H9 (cell line): ENCODE data around the gene CAPN2. TPM values are rescaled to one million over a fixed set of nuclear protein-coding genes. Genes with fewer than 3 reads are reported as not detected.

ENCODE experiments used
- DNase-seq: peaks from one replicate; pipeline ENCODE4 v3.0.0-alpha.2; 2017
- H2AFZ ChIP-seq: one replicate; pipeline ENCODE4 v1.6.1; 2013; ENCODE audit warnings: mild to moderate bottlenecking, low read length, control low read depth, moderate library complexity
- H2AK5ac ChIP-seq: 2 replicates; pipeline ENCODE4 v1.6.1; 2013; ENCODE audit warnings: low read length, control low read depth, mixed read lengths; ENCODE audit not compliant: insufficient read length
- H2BK120ac ChIP-seq: one replicate; pipeline ENCODE4 v1.6.1; 2013; ENCODE audit warnings: low read depth, mild to moderate bottlenecking, low read length, control low read depth, inconsistent platforms; ENCODE audit not compliant: poor library complexity, severe bottlenecking
- H2BK12ac ChIP-seq: 2 replicates; pipeline ENCODE4 v1.6.1; 2013; ENCODE audit warnings: low read length, control low read depth, mixed read lengths, low read depth; ENCODE audit not compliant: insufficient read length
- H2BK15ac ChIP-seq: 2 replicates; pipeline ENCODE4 v1.6.1; 2013; ENCODE audit warnings: low read depth, low read length, control low read depth
- H2BK20ac ChIP-seq: one replicate; pipeline ENCODE4 v1.6.1; 2013; ENCODE audit warnings: low read depth, mild to moderate bottlenecking, low read length, control low read depth, inconsistent platforms; ENCODE audit not compliant: poor library complexity, severe bottlenecking
- H2BK5ac ChIP-seq: 2 replicates; pipeline ENCODE4 v1.6.1; 2013; ENCODE audit warnings: low read length, control low read depth, mixed read lengths; ENCODE audit not compliant: insufficient read length
- H3K14ac ChIP-seq: 2 replicates; pipeline ENCODE4 v1.6.1; 2013; ENCODE audit warnings: low read length, control low read depth; ENCODE audit not compliant: insufficient read depth
- H3K18ac ChIP-seq: 2 replicates; pipeline ENCODE4 v1.6.1; 2013; ENCODE audit warnings: low read depth, mild to moderate bottlenecking, mixed read lengths, low read length, control low read depth; ENCODE audit not compliant: insufficient read length
- H3K23ac ChIP-seq: 2 replicates; pipeline ENCODE4 v1.6.1; 2013; ENCODE audit warnings: low read length, control low read depth, mixed read lengths, low read depth; ENCODE audit not compliant: insufficient read length
- H3K23me2 ChIP-seq: 2 replicates; pipeline ENCODE4 v1.6.1; 2013; ENCODE audit warnings: low read depth, mild to moderate bottlenecking, mixed read lengths, low read length, control low read depth; ENCODE audit not compliant: insufficient read length, poor library complexity, severe bottlenecking
- H3K27ac ChIP-seq: 2 replicates; pipeline ENCODE4 v1.5.1; 2013; ENCODE audit warnings: low read length, control low read depth, mixed read lengths, low read depth; ENCODE audit not compliant: insufficient read length
- H3K27me3 ChIP-seq: 2 replicates; pipeline ENCODE4 v1.6.1; 2013; ENCODE audit warnings: low read length, control low read depth, inconsistent platforms; ENCODE audit not compliant: insufficient read depth
- H3K4ac ChIP-seq: 2 replicates; pipeline ENCODE4 v1.6.1; 2013; ENCODE audit warnings: low read depth, mild to moderate bottlenecking, control low read depth, inconsistent platforms, low read length, moderate library complexity
- H3K4me1 ChIP-seq: 2 replicates; pipeline ENCODE4 v1.6.1; 2013; ENCODE audit warnings: low read length, control low read depth, inconsistent platforms; ENCODE audit not compliant: insufficient read depth
- H3K4me2 ChIP-seq: 2 replicates; pipeline ENCODE4 v1.6.1; 2013; ENCODE audit warnings: low read length, control low read depth, mixed read lengths; ENCODE audit not compliant: insufficient read length, insufficient read depth
- H3K56ac ChIP-seq: 2 replicates; pipeline ENCODE4 v1.6.1; 2013; ENCODE audit warnings: low read depth, mild to moderate bottlenecking, mixed read lengths, low read length, control low read depth; ENCODE audit not compliant: insufficient read length
- H3K79me1 ChIP-seq: 2 replicates; pipeline ENCODE4 v1.6.1; 2013; ENCODE audit warnings: low read depth, mild to moderate bottlenecking, moderate library complexity, low read length, control low read depth, inconsistent platforms; ENCODE audit not compliant: insufficient read depth, poor library complexity, severe bottlenecking
- H3K79me2 ChIP-seq: 2 replicates; pipeline ENCODE4 v1.6.1; 2013; ENCODE audit warnings: low read length, control low read depth, inconsistent platforms; ENCODE audit not compliant: insufficient read depth
- H3K9ac ChIP-seq: 2 replicates; pipeline ENCODE4 v1.6.1; 2013; ENCODE audit warnings: low read length, control low read depth, mixed read lengths; ENCODE audit not compliant: insufficient read length; ENCODE audit errors: extremely low read depth
- H3K9me3 ChIP-seq: one replicate; pipeline ENCODE4 v1.6.1; 2013; ENCODE audit warnings: low read depth, low read length, inconsistent platforms; ENCODE audit not compliant: control insufficient read depth
- H3T11ph ChIP-seq: one replicate; pipeline ENCODE4 v1.6.1; 2013; ENCODE audit warnings: mild to moderate bottlenecking, low read length, control low read depth, inconsistent platforms
- H4K20me1 ChIP-seq: one replicate; pipeline ENCODE4 v1.6.1; 2013; ENCODE audit not compliant: control insufficient read depth, insufficient read length, insufficient read depth
- H4K5ac ChIP-seq: 2 replicates; pipeline ENCODE4 v1.6.1; 2013; ENCODE audit warnings: low read depth, mild to moderate bottlenecking, mixed read lengths, low read length, control low read depth; ENCODE audit not compliant: insufficient read length
- H4K8ac ChIP-seq: replicated peaks from 2 replicates; pipeline ENCODE4 v1.6.1; 2013; ENCODE audit warnings: low read length, control low read depth, mixed read lengths, low read depth; ENCODE audit not compliant: insufficient read length
- H4K91ac ChIP-seq: 2 replicates; pipeline ENCODE4 v1.6.1; 2013; ENCODE audit warnings: low read depth, mild to moderate bottlenecking, moderate library complexity, mixed read lengths, low read length, control low read depth; ENCODE audit not compliant: insufficient read length
- H3K27ac Mint-ChIP-seq, 3 experiments: 2 replicates in 2 of 3; 3 replicates in 1 of 3; pipeline ENCODE4 v1.8.0; 2020 to 2021; ENCODE audit warnings: mixed read lengths in 3 of 3, mild to moderate bottlenecking in 1 of 3, moderate library complexity in 1 of 3
- H3K27me3 Mint-ChIP-seq: 2 replicates; pipeline ENCODE4 v1.8.0; 2021; ENCODE audit warnings: low read depth, mild to moderate bottlenecking, moderate library complexity, mixed read lengths
- H3K36me3 Mint-ChIP-seq, 3 experiments: 2 replicates in 2 of 3; 3 replicates in 1 of 3; pipeline ENCODE4 v1.8.0; 2020 to 2021; ENCODE audit warnings: low read depth in 3 of 3, mixed read lengths in 3 of 3; ENCODE audit not compliant: insufficient read depth in 1 of 3
- H3K4me1 Mint-ChIP-seq, 2 experiments: 2 replicates each; pipeline ENCODE4 v1.8.0; 2020; ENCODE audit warnings: mixed read lengths in 2 of 2
- H3K4me3 Mint-ChIP-seq, 2 experiments: 2 replicates in 1 of 2; 3 replicates in 1 of 2; pipeline ENCODE4 v1.8.0; 2020 to 2021; ENCODE audit warnings: mild to moderate bottlenecking in 2 of 2, mixed read lengths in 2 of 2, moderate library complexity in 1 of 2
- H3K9me3 Mint-ChIP-seq, 2 experiments: 2 replicates in 1 of 2; 3 replicates in 1 of 2; pipeline ENCODE4 v1.8.0; 2020; ENCODE audit warnings: mild to moderate bottlenecking in 2 of 2, mixed read lengths in 2 of 2, moderate library complexity in 1 of 2
- WGBS: extraction: QIAGEN DNeasy Blood & Tissue Kit; methylation state at CpG from one replicate; pipeline ENCODE4 v1.1.7; 2013; ENCODE audit warnings: missing lambda C conversion rate, low lambda C conversion rate, mixed read lengths; ENCODE audit not compliant: insufficient read length; ENCODE audit errors: extremely low coverage; 5-methylcytosine and 5-hydroxymethylcytosine counted together
- total RNA-seq: library from RNA; stranded (reverse); gene quantifications from 2 replicates; pipeline ENCODE4 v1.2.1, GENCODE V29; 2021
- TF ChIP-seq, protein P1 (sequence below): fragments of 200-600 bp; sonication (generic); conservative IDR thresholded peaks from 3 replicates; pipeline ENCODE4 v1.8.0; 2021; ENCODE audit warnings: antibody characterized with exemption, mild to moderate bottlenecking

CAPN2 gene
- total RNA-seq, 1 experiment from 2014 or later: 32.2 TPM

DNA sequence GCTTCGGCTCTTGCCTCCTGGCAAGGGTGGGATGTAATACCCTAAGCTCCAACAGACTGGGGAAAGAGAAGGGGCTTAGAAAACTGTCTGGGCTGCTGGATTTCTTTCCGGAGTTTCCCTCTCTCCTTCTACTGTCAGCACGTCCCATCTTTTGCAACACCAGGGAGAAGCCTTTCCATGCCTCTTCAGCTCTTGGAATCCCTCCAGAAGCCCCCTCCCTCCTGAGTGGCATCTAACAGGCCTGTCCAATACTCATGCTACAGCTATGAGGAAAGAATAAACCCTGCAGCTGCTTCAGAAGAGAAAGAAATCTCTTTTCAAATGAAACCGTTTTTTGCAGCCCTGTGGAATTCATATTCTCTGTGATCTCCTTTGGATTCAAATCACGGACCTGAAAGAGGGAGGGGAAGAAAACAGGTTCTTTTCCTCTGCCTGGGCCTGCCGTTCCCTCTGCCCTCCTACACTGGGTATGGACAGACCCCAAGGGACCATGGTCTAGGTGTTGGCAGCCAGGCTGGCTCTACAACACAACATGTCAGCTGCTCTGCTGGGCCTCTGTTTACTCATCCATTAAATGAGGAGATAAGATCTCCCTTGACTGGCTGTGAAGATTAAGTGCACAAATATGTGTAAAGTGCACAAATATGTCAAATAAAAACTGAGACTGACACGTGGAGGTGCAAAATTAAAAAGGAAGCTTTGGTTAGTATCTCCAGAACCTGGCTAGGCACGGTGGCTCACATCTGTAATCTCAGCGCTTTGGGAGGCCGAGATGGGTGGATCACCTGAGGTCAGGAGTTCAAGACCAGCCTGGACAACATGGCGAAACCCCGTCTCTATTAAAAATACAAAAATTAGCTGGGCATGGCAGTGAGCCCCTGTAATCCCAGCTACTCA lies 6.0 kb upstream of the CAPN2 start:
- H2BK20ac ChIP-seq: no peak overlapping the region
- H3K27me3 ChIP-seq: no peaks in the 10 kb centered on the region
- WGBS: no CpG with 5 or more reads among the region's 12 CpGs
- H3K79me2 ChIP-seq: no peaks in the 10 kb centered on the region
- no peak overlapping the region for H3K4ac ChIP-seq
- H2BK120ac ChIP-seq: no peak overlapping the region
- Mint-ChIP-seq H3K4me3 (no peak overlapping the region; a peak in 1 of 5 replicates), H3K4me1 (peaks cover 21 to 28% of the 10 kb centered on the region in 2 experiments), H3K27ac (peak overlapping the region in 1 of 3 experiments; percentile 89; a peak in 2 of 7 replicates), H3K9me3 (no peaks in the 10 kb centered on the region; a peak in 1 of 5 replicates), H3K27me3 (peaks cover 26% of the 10 kb centered on the region), H3K36me3 (no peaks in the 10 kb centered on the region)
- H2AK5ac ChIP-seq: no peak overlapping the region
- no peaks in the 10 kb centered on the region for H4K20me1 ChIP-seq
- no peak overlapping the region for H2BK15ac ChIP-seq
- H3K23ac ChIP-seq: no peak overlapping the region
- no peak overlapping the region for H4K8ac ChIP-seq
- H4K5ac ChIP-seq: no peak overlapping the region
- H4K91ac ChIP-seq: no peak overlapping the region
- TF ChIP-seq, protein P1, sequence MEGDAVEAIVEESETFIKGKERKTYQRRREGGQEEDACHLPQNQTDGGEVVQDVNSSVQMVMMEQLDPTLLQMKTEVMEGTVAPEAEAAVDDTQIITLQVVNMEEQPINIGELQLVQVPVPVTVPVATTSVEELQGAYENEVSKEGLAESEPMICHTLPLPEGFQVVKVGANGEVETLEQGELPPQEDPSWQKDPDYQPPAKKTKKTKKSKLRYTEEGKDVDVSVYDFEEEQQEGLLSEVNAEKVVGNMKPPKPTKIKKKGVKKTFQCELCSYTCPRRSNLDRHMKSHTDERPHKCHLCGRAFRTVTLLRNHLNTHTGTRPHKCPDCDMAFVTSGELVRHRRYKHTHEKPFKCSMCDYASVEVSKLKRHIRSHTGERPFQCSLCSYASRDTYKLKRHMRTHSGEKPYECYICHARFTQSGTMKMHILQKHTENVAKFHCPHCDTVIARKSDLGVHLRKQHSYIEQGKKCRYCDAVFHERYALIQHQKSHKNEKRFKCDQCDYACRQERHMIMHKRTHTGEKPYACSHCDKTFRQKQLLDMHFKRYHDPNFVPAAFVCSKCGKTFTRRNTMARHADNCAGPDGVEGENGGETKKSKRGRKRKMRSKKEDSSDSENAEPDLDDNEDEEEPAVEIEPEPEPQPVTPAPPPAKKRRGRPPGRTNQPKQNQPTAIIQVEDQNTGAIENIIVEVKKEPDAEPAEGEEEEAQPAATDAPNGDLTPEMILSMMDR: no peak
- H3K4me1 ChIP-seq: no peaks in the 10 kb centered on the region
- no peak overlapping the region for H3K9ac ChIP-seq
- no peak overlapping the region for H3T11ph ChIP-seq
- no peak overlapping the region for H2BK12ac ChIP-seq
- H3K27ac ChIP-seq: no peak overlapping the region
- H3K4me2 ChIP-seq: no peak overlapping the region
- H3K9me3 ChIP-seq: no peaks in the 10 kb centered on the region
- H3K56ac ChIP-seq: no peak overlapping the region
- H2AFZ ChIP-seq: no peak overlapping the region
- H3K14ac ChIP-seq: no peak overlapping the region
- no peak overlapping the region for H2BK5ac ChIP-seq
- no peaks in the 10 kb centered on the region for H3K23me2 ChIP-seq
- no peaks in the 10 kb centered on the region for H3K79me1 ChIP-seq
- no peak overlapping the region for H3K18ac ChIP-seq
- no peak for DNase-seq
